ENCODE measurements around the gene PSMA2. TPM values are rescaled to one million over a fixed set of nuclear protein-coding genes. Genes with fewer than 3 reads are reported as not detected.

The PSMA2 gene
- total RNA-seq, 6 donors from 2014 or later, result 14.7 to 58.9 (median 42.8) TPM

GRCh38 chr7:42932811-42933591, 1.0 kb upstream of the PSMA2 start:
- no peak for DNase-seq
- H3K4me3 ChIP-seq, result peak overlapping the region; percentile 65 to 97 (median 80)
- WGBS, 2 donors, result 4 to 6% methylated on average over 15 to 17 of the region's 17 CpGs
- no peaks in the 10 kb centered on the region for H3K27me3 ChIP-seq
- peaks cover 13 to 32% (median 18%) of the 10 kb centered on the region in 4 donors for H3K36me3 ChIP-seq
- peak overlapping the region; percentile 87 to 89 (median 88) for H3K27ac ChIP-seq
- peak in 1 of 2 donors; percentile 38 for ATAC-seq (ENCODE audit: low FRiP score in 2 of 2)
- peaks cover 29 to 47% (median 41%) of the 10 kb centered on the region in 4 donors for H3K4me1 ChIP-seq
- no peaks in the 10 kb centered on the region for H3K9me3 ChIP-seq
- no peak for TF ChIP-seq POLR2A (IDR thresholded peaks at IDR 0.05)
- TF ChIP-seq, protein P1, sequence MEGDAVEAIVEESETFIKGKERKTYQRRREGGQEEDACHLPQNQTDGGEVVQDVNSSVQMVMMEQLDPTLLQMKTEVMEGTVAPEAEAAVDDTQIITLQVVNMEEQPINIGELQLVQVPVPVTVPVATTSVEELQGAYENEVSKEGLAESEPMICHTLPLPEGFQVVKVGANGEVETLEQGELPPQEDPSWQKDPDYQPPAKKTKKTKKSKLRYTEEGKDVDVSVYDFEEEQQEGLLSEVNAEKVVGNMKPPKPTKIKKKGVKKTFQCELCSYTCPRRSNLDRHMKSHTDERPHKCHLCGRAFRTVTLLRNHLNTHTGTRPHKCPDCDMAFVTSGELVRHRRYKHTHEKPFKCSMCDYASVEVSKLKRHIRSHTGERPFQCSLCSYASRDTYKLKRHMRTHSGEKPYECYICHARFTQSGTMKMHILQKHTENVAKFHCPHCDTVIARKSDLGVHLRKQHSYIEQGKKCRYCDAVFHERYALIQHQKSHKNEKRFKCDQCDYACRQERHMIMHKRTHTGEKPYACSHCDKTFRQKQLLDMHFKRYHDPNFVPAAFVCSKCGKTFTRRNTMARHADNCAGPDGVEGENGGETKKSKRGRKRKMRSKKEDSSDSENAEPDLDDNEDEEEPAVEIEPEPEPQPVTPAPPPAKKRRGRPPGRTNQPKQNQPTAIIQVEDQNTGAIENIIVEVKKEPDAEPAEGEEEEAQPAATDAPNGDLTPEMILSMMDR (IDR thresholded peaks at IDR 0.05), result no peak
- TF ChIP-seq EP300 (IDR thresholded peaks at IDR 0.05), result no peak
- no peak for TF ChIP-seq POLR2AphosphoS5 (IDR thresholded peaks at IDR 0.05)

DNA sequence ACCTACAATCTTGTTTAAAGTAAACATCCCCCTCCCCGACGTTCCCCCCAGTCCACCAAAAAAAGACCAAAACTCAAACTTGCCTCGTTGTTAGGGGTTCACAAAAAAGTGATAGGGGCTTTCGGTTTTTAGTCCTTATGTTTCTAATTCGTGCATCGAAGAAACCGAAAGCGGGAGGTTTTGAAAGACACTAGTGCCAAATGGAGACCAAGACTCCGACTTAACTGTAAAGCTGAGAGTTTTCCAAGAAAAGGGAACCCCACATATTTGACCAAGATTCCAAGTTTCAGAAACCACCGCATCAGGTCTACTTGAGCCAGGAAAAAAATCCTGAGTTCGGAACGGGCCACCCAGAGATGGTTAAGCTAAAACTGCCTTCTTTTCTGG, 534 bp downstream of the PSMA2 start:
- ATAC-seq (ENCODE audit: low FRiP score in 2 of 2) (no peak), DNase-seq (no peak)
- Histone ChIP-seq H3K4me1 (peaks cover 31 to 59% (median 44%) of the 10 kb centered on the region in 4 donors), H3K36me3 (peaks cover 13 to 29% (median 18%) of the 10 kb centered on the region in 4 donors), H3K4me3 (peak overlapping the region; percentile 65 to 97 (median 84)), H3K27ac (peak overlapping the region; percentile 87 to 89 (median 88)), H3K9me3 (no peaks in the 10 kb centered on the region), H3K27me3 (no peaks in the 10 kb centered on the region)
- WGBS, 2 donors, result 0 to 1% methylated on average over 11 to 12 of the region's 12 CpGs
- TF ChIP-seq EP300 (IDR thresholded peaks at IDR 0.05) (no peak), POLR2AphosphoS5 (IDR thresholded peaks at IDR 0.05) (no peak)

- DNase-seq, result no peak
- Histone ChIP-seq H3K27ac (peak overlapping the region in 2 of 4 donors; percentile 87 to 89), H3K4me3 (peak overlapping the region; percentile 65 to 97 (median 84)), H3K27me3 (no peaks in the 10 kb centered on the region), H3K9me3 (no peaks in the 10 kb centered on the region), H3K4me1 (peaks cover 31 to 59% (median 44%) of the 10 kb centered on the region in 4 donors), H3K36me3 (peaks cover 12 to 29% (median 17%) of the 10 kb centered on the region in 4 donors)
- WGBS, 2 donors, result 18 to 24% methylated on average over 5 of the region's 5 CpGs
- no peak for TF ChIP-seq POLR2AphosphoS5 (IDR thresholded peaks at IDR 0.05)
- no peak for TF ChIP-seq POLR2A (IDR thresholded peaks at IDR 0.05)
- TF ChIP-seq, protein P1 (IDR thresholded peaks at IDR 0.05), result no peak
- no peak for TF ChIP-seq EP300 (IDR thresholded peaks at IDR 0.05)
- no peak for ATAC-seq (ENCODE audit: low FRiP score in 2 of 2)
These were observed 1.1 kb downstream of the PSMA2 start for GRCh38 chr7:42930889-42931288.

GRCh38 chr7:42929449-42929848, 2.5 kb downstream of the PSMA2 start:
- Histone ChIP-seq H3K4me1 (peaks cover 31 to 53% (median 42%) of the 10 kb centered on the region in 4 donors), H3K36me3 (peaks cover 9 to 32% (median 18%) of the 10 kb centered on the region in 4 donors), H3K27ac (no peak overlapping the region), H3K9me3 (no peaks in the 10 kb centered on the region), H3K27me3 (no peaks in the 10 kb centered on the region), H3K4me3 (no peak overlapping the region)
- no peak for TF ChIP-seq POLR2AphosphoS5 (IDR thresholded peaks at IDR 0.05)
- no peak for TF ChIP-seq EP300 (IDR thresholded peaks at IDR 0.05)
- no peak for TF ChIP-seq POLR2A (IDR thresholded peaks at IDR 0.05)
- TF ChIP-seq, protein P1 (IDR thresholded peaks at IDR 0.05), result no peak
- ATAC-seq (ENCODE audit: low FRiP score in 2 of 2) (no peak), DNase-seq (no peak)
- WGBS, 2 donors, result 61 to 62% methylated on average over 3 of the region's 3 CpGs

- DNase-seq, result no peak
- peaks cover 9 to 39% (median 21%) of the 10 kb centered on the region in 4 donors for H3K36me3 ChIP-seq
- no peak overlapping the region for H3K27ac ChIP-seq
- ATAC-seq (ENCODE audit: low FRiP score in 2 of 2), result no peak
- 58 to 85% methylated on average over 3 of the region's 3 CpGs for WGBS, 2 donors
- no peaks in the 10 kb centered on the region for H3K9me3 ChIP-seq
- no peak overlapping the region for H3K4me3 ChIP-seq
- H3K4me1 ChIP-seq, result peaks cover 30 to 46% (median 36%) of the 10 kb centered on the region in 4 donors
- no peak for TF ChIP-seq POLR2AphosphoS5 (IDR thresholded peaks at IDR 0.05)
- TF ChIP-seq, protein P1 (IDR thresholded peaks at IDR 0.05), result no peak
- no peak for TF ChIP-seq EP300 (IDR thresholded peaks at IDR 0.05)
- TF ChIP-seq POLR2A (IDR thresholded peaks at IDR 0.05), result no peak
- no peaks in the 10 kb centered on the region for H3K27me3 ChIP-seq
These were observed 3.2 kb downstream of the PSMA2 start for GRCh38 chr7:42928754-42929153.
